HL-60 (cell line): ENCODE data around the gene NAA38.

ENCODE experiments used
- CTCF ChIP-seq: IDR thresholded peaks from one replicate; pipeline ENCODE4 v1.5.1; 2011; ENCODE audit warnings: low read length, control low read depth, inconsistent platforms; ENCODE audit not compliant: insufficient read depth
- POLR2AphosphoS5 ChIP-seq: IDR thresholded peaks from 2 replicates; pipeline ENCODE4 v1.6.1; 2012; ENCODE audit warnings: low read depth
- REST ChIP-seq: IDR thresholded peaks from 2 replicates; pipeline ENCODE4 v1.6.1; 2012; ENCODE audit warnings: low read depth; ENCODE audit not compliant: insufficient replicate concordance

GRCh38 chr17:7858522-7858810, 1.1 kb upstream of the NAA38 start:
- TF ChIP-seq CTCF, result peak; percentile 1
- TF ChIP-seq REST, result no peak
- no peak for TF ChIP-seq POLR2AphosphoS5
